Gastroesophageal sphincter (tissue), 4 donors: Measurements from ENCODE around the gene RHEX. TPM values are rescaled to one million over a fixed set of nuclear protein-coding genes. Genes with fewer than 3 reads are reported as not detected.
"Not testable (repeated sequence)": the region's sequence is repeated elsewhere in the genome, so short reads cannot be mapped to it uniquely, and the experiment has no call there.

Experiments used
- ATAC-seq: fragments of 150-250 bp; one replicate; pipeline ENCODE4 v1.9.1; 2016; ENCODE audit warnings: mild to moderate bottlenecking, moderate library complexity
- H3K27ac ChIP-seq, 4 donors: fragments of 200-600 bp; sonication (generic) in 3 of 4; 1 replicate in 3 of 4; 2 replicates in 1 of 4; pipeline ENCODE4 v1.5.1; 2016 to 2019
- H3K27me3 ChIP-seq: fragments of 200-600 bp; sonication (generic); one replicate; pipeline ENCODE4 v1.5.1; 2019
- H3K36me3 ChIP-seq, 2 donors: fragments of 200-600 bp; sonication (generic); one replicate each; pipeline ENCODE4 v1.5.1; 2019; ENCODE audit warnings: control low read depth in 1 of 2
- H3K4me1 ChIP-seq, 3 donors: fragments of 200-600 bp; sonication (generic); 1 replicate in 2 of 3; 2 replicates in 1 of 3; pipeline ENCODE4 v1.5.1; 2016 to 2019; ENCODE audit warnings: control low read depth in 2 of 3
- H3K4me3 ChIP-seq, 2 donors: fragments of 200-600 bp; sonication (generic); one replicate each; pipeline ENCODE4 v1.5.1; 2019; ENCODE audit warnings: mild to moderate bottlenecking in 1 of 2, moderate library complexity in 1 of 2
- H3K9me3 ChIP-seq, 3 donors: fragments of 200-600 bp; sonication (generic); one replicate each; pipeline ENCODE4 v1.5.1; 2017 to 2019; ENCODE audit warnings: control low read depth in 2 of 3
- CTCF ChIP-seq, 4 experiments: fragments of 200-600 bp in 2 of 4; fragments of 450-650 bp in 2 of 4; sonication (generic) in 1 of 4; IDR thresholded peaks; one replicate each; pipeline ENCODE4 v1.5.1; 2017 to 2019; ENCODE audit warnings: antibody characterized with exemption in 4 of 4, mild to moderate bottlenecking in 2 of 4, moderate library complexity in 2 of 4
- EP300 ChIP-seq: sonication (generic); formaldehyde crosslinking; IDR thresholded peaks from one replicate; pipeline ENCODE4 v1.6.1; 2017; ENCODE audit warnings: antibody characterized with exemption, mild to moderate bottlenecking
- POLR2A ChIP-seq, 2 donors: fragments of 450-650 bp; IDR thresholded peaks; one replicate each; pipeline ENCODE4 v1.6.1; 2017; ENCODE audit warnings: antibody characterized with exemption in 2 of 2, mild to moderate bottlenecking in 2 of 2, moderate library complexity in 1 of 2
- POLR2AphosphoS5 ChIP-seq: sonication (generic); formaldehyde crosslinking; IDR thresholded peaks from one replicate; pipeline ENCODE4 v1.6.1; 2017; ENCODE audit warnings: antibody characterized with exemption
- WGBS, 2 donors: methylation state at CpG; one replicate each; pipeline ENCODE4 v1.1.5; 2018; ENCODE audit warnings: low coverage in 1 of 2; 5-methylcytosine and 5-hydroxymethylcytosine counted together
- total RNA-seq, 4 donors: library from RNA; depleted of rRNA; stranded (reverse); fragments of >200 nt; gene quantifications; one replicate each; pipeline ENCODE4 v1.1.0, GENCODE V29; 2016

The RHEX gene
- total RNA-seq, 4 donors from 2014 or later = 3.5 to 6.8 (median 5.0) TPM

GRCh38 chr1:206058289-206058926 lies 5.4 kb downstream of the RHEX start:
- not testable (repeated sequence) for H3K4me3 ChIP-seq, H3K27me3 ChIP-seq, H3K4me1 ChIP-seq, ATAC-seq, H3K36me3 ChIP-seq, H3K27ac ChIP-seq, H3K9me3 ChIP-seq
- 86 to 100% methylated on average over 4 of the region's 9 CpGs for WGBS, 2 donors

- no peak for TF ChIP-seq POLR2AphosphoS5
- TF ChIP-seq EP300 = no peak
- TF ChIP-seq POLR2A (IDR thresholded peaks at IDR 0.05) = no peak
- TF ChIP-seq CTCF (IDR thresholded peaks at IDR 0.05) = no peak
- 100% methylated on average over 1 of the region's 1 CpG; no CpG with 5 or more reads in 1 of the 2 donors for WGBS, 2 donors
- ATAC-seq = no peak
- no peak overlapping the region for H3K27ac ChIP-seq
- H3K36me3 ChIP-seq = no peaks in the 10 kb centered on the region
- no peaks in the 10 kb centered on the region for H3K9me3 ChIP-seq
- no peaks in the 10 kb centered on the region for H3K4me1 ChIP-seq
- peaks cover 4% of the 10 kb centered on the region for H3K27me3 ChIP-seq
- H3K4me3 ChIP-seq = no peak overlapping the region
Observed at GRCh38 chr1:206058927-206059292, 5.9 kb downstream of the RHEX start.

GRCh38 chr1:206059355-206059915 lies 6.5 kb downstream of the RHEX start:
- no peak for ATAC-seq
- 64 to 82% methylated on average over 3 of the region's 3 CpGs for WGBS, 2 donors

GRCh38 chr1:206060844-206061243 lies 7.9 kb downstream of the RHEX start:
- no peak for ATAC-seq
- 78 to 83% methylated on average over 1 to 3 of the region's 3 CpGs for WGBS, 2 donors
- H3K27me3 ChIP-seq = peaks cover 4% of the 10 kb centered on the region
- TF ChIP-seq POLR2AphosphoS5 (no peak), CTCF (IDR thresholded peaks at IDR 0.05) (no peak), EP300 (no peak), POLR2A (IDR thresholded peaks at IDR 0.05) (no peak)
- H3K9me3 ChIP-seq = no peaks in the 10 kb centered on the region
- H3K27ac ChIP-seq = no peak overlapping the region
- H3K4me1 ChIP-seq = no peaks in the 10 kb centered on the region
- H3K4me3 ChIP-seq = no peak overlapping the region
- no peaks in the 10 kb centered on the region for H3K36me3 ChIP-seq

More at GRCh38 chr1:206059355-206059915, 6.5 kb downstream of the RHEX start:
- no peaks in the 10 kb centered on the region for H3K36me3 ChIP-seq
- peaks cover 4% of the 10 kb centered on the region for H3K27me3 ChIP-seq
- no peaks in the 10 kb centered on the region for H3K9me3 ChIP-seq
- H3K4me3 ChIP-seq = no peak overlapping the region
- no peak overlapping the region for H3K27ac ChIP-seq
- TF ChIP-seq EP300 = no peak
- TF ChIP-seq POLR2AphosphoS5 = no peak
- TF ChIP-seq POLR2A (IDR thresholded peaks at IDR 0.05) = no peak
- no peak for TF ChIP-seq CTCF (IDR thresholded peaks at IDR 0.05)
- H3K4me1 ChIP-seq = no peaks in the 10 kb centered on the region

- ATAC-seq = no peak
- TF ChIP-seq POLR2A (IDR thresholded peaks at IDR 0.05) (no peak), EP300 (no peak), POLR2AphosphoS5 (no peak), CTCF (IDR thresholded peaks at IDR 0.05) (no peak)
Observed at GRCh38 chr1:206062464-206062863, 9.5 kb downstream of the RHEX start.

GRCh38 chr1:206064001-206064400 lies 11.0 kb downstream of the RHEX start:
- whole genome bisulfite sequencing, 2 donors = no CpG with 5 or more reads among the region's 35 CpGs
- H3K36me3 ChIP-seq, H3K27me3 ChIP-seq, H3K4me3 ChIP-seq, H3K9me3 ChIP-seq, ATAC-seq, H3K27ac ChIP-seq, H3K4me1 ChIP-seq: not testable (repeated sequence)

More at GRCh38 chr1:206062464-206062863, 9.5 kb downstream of the RHEX start:
- Histone ChIP-seq H3K36me3 (no peaks in the 10 kb centered on the region), H3K27me3 (peaks cover 4% of the 10 kb centered on the region), H3K4me1 (no peaks in the 10 kb centered on the region), H3K27ac (no peak overlapping the region), H3K4me3 (no peak overlapping the region), H3K9me3 (no peaks in the 10 kb centered on the region)
- WGBS, 2 donors = 60 to 69% methylated on average over 4 to 5 of the region's 6 CpGs

- H3K36me3 ChIP-seq, H3K27ac ChIP-seq, H3K27me3 ChIP-seq, H3K9me3 ChIP-seq, H3K4me1 ChIP-seq, ATAC-seq, H3K4me3 ChIP-seq: not testable (repeated sequence)
- no CpG with 5 or more reads among the region's 25 CpGs for WGBS, 2 donors
Observed at GRCh38 chr1:206064501-206064900, 11.5 kb downstream of the RHEX start.
